NT2/D1 (cell line): Measurements from ENCODE around the gene GARNL3.

Experiments
- SUZ12 ChIP-seq: IDR thresholded peaks from 2 replicates; pipeline ENCODE4 v1.6.1; 2011; ENCODE audit not compliant: insufficient read length, insufficient read depth; ENCODE audit errors: extremely low read depth
- ZNF274 ChIP-seq: IDR thresholded peaks from 2 replicates; pipeline ENCODE4 v1.6.1; 2011; ENCODE audit warnings: mild to moderate bottlenecking, low read depth, low read length

DNA sequence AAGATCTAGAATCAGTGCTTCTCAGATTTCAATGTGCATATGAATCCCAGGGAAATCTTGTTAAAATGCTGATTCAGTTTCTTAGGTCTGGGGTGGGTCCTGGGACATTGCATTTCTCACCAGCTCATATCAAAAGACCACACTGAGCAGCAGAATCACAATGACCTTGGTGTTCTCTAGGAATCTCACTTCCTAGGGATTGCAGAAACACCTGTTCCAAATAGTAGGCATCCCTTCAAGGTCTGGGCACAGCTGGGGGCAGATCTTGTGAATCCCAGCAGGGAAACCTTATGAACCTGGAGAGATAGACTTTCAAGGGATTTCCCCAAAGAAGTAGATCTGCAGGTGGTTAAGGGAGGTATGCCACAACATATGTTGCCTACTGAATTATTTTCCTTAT lies 8.9 kb upstream of the GARNL3 start:
- TF ChIP-seq SUZ12 (no peak), ZNF274 (no peak)
